ENCODE results near the gene LIPA.
"Not testable (repeated sequence)": the region's sequence is repeated elsewhere in the genome, so short reads cannot be mapped to it uniquely, and the experiment has no call there.

Gene LIPA
- 53.4 to 81.0 (median 64.0) reads per million in 4 experiments for total RNA-seq

DNA sequence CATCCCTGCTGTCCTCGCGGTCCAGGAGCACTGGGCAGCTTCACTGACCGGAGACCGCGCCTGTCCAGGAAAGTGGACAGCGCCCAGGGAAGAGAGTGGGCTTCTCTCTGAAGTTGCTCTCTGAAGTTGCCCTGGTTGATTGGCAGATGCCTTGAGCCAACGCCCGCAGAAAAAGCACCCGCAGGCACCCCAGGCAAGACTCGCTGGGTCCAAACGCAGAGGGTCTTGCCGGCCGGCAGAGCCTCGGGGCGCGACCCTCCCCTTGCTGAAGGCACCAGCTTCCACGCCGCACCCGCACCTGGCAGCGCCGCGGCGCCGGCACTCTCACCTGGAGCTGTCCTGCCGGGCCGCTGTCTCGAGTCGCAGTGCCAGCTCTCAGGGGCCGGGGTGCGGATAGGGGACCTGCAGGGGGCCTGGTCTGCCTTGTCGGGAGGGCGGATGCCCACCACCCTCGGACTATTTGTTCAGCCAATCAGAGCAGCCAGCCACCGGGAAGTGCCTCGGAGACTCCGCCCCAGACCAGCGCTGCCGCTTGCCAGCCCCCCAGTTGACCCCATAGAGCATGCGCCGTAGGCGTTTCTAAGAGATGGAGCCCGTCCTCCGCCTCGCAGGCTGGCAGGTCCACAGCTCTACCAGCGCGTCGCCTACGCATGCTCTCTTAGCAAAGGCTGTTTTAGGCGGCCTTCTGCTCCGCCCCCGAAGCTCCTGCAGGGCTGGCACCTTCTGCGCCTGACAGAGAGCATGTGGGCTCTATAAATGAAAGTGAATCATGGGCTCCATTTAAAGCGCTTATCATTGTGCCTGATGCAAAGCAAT is at the start of gene LIPA:
Gene LIPA, minus strand, starts transcription at position 367 of the 816 bp plus-strand sequence. CDS start 4,127 bp downstream, outside the sequence.
- DNase-seq = peak; percentile 93

DNA sequence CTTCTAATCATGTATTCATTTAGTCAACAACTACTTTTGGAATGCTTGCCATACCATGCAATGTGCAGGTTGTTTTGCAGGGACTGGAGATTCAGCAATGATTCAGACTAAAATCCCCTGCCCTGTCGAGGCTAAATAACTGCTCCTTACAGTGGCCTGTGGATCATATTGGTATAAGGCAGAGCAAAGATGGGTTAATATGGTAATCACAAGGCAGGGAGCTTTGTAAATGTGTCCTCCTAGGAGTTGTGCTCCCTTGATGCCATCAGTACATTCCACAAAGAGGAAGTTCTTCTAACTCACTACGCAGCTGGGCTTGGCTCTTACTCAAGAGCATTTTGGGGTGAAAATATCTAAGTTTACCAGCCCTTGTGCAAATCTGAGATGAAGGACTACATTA is 49.7 kb upstream of the LIPA start:
- DNase-seq = no peak

DNA sequence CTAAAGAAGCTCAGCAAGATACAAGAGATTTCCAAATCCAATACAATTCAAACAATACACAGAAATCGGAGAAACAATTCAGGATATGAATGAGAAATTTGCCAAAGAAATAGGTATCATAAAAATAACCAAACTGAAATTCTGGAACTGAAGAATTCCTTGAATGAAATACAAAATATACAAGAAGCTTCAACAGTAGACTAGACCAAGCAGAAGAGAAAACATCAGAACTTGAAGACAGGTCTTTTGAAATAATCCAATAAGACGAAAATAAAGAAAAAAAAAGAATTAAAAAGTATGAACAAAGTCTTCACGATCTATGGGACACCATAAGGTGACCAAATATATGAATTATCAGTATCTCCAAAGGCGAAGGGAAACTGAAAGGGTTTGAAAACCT is 47.5 kb upstream of the LIPA start:
- DNase-seq = no peak

DNA sequence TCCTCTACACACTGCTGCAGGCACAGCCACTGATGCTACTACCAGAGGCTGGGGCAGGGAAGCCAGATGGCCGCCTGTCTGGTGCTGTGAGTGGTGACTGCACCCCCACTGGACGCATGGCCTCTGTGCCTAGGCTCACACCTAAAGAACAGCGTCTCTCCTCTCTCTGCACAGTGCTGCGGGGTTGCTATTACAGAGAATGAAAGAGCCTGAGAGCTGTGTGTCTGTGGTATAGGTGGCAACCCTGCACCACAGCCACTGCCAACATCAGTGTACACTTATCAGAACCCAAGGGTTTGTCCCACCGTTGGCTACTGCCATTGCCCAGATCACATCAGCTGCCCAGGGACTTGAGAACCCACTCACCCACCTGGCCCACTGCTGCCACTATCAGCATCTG is 46.2 kb upstream of the LIPA start:
- no peak for DNase-seq

GRCh38 chr10:89297356-89297755 is 45.8 kb upstream of the LIPA start:
- no peak for DNase-seq

- DNase-seq = no peak
Observed at GRCh38 chr10:89296220-89296648, 44.7 kb upstream of the LIPA start.

DNA sequence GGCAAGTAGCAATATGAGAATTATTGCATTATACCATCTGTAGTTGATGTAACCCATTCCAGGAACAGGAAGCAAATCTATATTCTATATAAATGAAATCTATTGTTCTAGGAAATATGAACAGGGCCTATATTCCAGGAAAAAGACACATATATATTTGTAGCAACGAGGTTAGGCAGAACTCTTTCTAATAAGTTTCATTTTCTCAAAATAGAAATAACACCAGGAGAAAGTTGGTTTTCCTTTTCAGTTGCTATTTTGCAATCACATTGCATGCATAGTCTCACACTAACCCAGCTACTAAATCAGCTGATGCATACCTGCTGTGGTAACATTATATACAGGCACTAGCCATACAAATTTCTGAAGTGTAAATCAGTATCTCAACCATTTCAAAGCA is 44.0 kb upstream of the LIPA start:
- DNase-seq = no peak

- no peak for DNase-seq
Observed at GRCh38 chr10:89294721-89295239, 43.2 kb upstream of the LIPA start.

- DNase-seq = not testable (repeated sequence)
Observed at GRCh38 chr10:89285303-89285702, 33.7 kb upstream of the LIPA start.

DNA sequence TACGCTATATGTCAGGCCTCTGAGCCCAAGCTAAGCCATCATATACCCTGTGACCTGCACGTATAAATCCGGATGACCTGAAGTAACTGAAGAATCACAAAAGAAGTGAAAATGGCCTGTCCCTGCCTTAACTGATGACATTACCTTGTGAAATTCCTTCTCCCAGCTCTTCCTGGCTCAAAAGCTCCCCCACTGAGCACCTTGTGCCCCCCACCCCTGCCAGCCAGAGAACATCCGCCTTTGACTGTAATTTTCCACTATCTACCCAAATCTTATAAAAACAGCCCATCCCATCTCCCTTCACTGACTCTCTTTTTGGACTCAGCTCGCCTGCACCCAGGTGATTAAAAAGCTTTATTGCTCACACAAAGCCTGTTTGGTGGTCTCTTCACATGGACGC is 33.1 kb upstream of the LIPA start:
- not testable (repeated sequence) for DNase-seq

- no peak for DNase-seq
Observed at GRCh38 chr10:89283936-89284475, 32.4 kb upstream of the LIPA start.

DNA sequence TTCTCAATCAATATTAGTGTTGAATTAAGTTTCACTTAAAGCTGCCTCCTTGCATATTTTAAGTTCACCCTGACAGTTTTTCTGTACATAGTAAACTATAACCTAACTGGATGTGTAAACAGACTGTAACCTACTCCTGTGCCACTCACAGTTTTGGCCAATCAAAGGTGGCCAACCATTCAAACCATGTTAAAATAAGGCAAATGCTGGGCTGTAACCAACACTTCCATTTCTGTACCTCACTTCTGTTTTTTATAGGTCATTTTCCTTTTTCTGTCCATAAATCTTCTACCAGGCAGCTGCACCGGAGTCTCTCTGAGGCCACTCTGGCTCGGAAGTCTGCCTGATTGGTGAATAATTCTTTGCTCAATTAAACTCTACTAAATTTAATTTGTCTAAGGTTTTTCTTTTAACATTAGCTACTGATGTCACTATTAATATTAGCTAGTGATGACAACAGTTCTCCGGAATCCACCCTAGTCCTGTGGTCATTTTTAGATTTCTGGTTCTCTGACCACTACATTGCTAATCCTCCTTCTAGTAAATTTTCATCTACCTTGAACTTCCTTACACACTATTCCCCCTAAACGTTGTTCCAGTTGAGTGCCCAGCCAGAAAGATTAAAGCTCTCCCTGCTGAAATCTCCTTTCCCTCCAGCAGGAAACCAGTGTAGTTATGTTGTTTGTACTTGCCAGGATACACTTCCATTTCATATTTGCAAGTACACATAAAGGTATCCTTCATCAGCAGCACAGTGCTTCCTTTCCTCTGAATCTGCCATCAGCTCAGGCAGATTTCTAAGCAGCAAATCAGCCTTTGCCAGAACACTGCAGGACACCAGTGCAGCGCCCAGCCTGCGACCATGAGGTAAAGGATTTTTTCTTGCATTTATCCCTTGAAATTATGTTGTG is 31.7 kb upstream of the LIPA start:
- DNase-seq = no peak

DNA sequence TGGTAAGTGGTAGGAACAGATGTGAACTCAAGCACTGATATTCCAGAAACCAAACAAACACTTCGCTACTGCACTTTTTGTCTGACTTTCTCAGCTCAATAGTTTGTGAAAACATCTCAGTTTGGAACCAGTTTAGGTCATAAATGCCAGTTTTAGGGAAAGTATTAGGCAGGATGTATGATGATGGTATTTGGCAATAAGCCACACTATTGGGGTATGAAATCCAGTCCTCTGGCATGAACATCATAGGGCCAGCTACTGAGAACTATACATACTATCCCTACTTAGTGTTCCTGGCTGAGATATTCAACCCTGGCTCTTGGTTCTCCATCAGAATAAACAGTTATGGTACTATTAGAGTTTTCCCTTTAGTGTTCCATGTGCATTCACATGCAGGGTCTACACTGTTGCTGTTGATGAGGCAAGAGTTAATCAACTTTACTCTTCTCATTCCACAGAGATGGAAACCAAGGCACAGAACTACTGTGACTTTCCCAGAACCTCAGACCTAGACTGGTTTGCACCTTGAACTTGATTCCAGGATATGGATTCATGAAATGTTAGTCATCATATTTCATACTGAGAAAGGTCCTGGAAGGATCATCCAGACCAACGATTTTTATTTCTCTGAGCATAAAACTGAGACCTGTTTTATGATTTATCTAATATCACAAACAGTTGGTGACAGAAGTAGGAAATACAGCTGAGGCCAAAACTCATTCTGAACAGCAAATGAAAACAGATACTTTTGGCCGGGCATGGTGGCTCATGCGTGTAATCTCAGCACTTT is 30.2 kb upstream of the LIPA start:
- no peak for DNase-seq

GRCh38 chr10:89280508-89280907 is 28.9 kb upstream of the LIPA start:
- DNase-seq = no peak

DNA sequence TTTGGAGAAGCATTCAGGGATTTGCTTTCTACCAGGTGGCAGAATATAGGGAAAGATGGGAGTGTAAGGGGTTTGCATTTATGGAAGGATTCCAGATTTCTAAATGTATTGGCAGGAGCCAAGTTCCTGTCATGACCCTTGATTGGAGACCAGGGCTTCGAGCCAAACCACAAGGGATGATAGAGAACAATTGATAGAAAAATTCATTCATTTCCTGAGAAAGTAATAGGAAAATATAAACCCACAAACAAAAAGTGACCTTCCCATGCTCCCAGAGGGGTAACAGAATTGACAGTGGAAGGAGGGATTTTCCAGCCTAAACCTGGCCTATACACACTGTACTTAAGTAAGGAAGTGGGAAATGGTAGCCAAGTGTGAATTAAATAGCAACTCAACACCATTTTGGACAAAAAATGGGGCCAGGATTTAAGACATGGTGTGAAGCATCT is 27.9 kb upstream of the LIPA start:
- no peak for DNase-seq

GRCh38 chr10:89278900-89279392 is 27.4 kb upstream of the LIPA start:
- no peak for DNase-seq

GRCh38 chr10:89278034-89278535 is 26.5 kb upstream of the LIPA start:
- no peak for DNase-seq

DNA sequence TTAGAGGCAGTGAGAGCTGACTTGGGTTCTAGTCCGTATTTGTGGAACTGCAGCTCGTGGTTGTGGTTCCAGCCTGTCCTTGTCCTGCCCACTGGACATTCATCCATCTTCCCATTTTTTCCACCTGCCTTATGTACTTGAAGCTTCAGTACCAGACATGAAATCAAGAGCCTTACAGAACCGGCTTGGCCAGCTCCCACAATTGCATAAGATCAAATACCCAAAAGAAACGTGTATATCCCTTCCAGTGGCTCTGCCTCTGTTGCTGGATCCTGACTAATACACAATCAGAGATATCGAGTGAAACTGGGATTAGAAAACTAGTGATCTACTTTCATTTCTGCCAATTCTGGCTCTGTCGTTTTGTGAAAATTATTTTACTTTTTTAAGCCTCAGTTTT is 23.8 kb upstream of the LIPA start:
- DNase-seq = no peak

DNA sequence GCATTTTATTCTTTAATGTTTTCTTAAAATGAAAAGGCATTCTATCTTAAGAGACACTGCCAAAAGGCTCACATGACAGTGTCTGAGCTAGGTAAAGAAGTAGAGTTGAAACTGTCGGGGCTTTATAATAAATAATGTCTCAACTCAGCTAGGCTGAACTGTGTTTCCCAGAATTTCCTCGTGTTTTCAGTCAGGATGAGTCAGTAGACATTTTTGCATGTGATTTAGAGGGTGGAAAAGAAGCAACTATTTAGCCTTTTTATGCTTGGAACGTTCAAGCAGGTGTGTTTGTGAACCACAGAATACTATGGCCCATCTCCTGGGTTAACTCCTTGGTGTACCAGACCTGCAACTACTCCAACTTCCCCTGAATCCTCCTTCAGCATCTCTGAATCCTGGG is 23.4 kb upstream of the LIPA start:
- no peak for DNase-seq

GRCh38 chr10:89273680-89274079 is 22.1 kb upstream of the LIPA start:
- no peak for DNase-seq

GRCh38 chr10:89271532-89271931 is 20.0 kb upstream of the LIPA start:
- no peak for DNase-seq

- DNase-seq = no peak
Observed at GRCh38 chr10:89270153-89270483, 18.5 kb upstream of the LIPA start.
